ENCODE data around the gene DGCR6L.
"Not testable (repeated sequence)": the region's sequence is repeated elsewhere in the genome, so short reads cannot be mapped to it uniquely, and the experiment has no call there.

Gene DGCR6L

GRCh38 chr22:20291604-20292063 is 28.2 kb downstream of the DGCR6L start:
- DNase-seq (ENCODE audit: low spot score): no peak

- no peak for DNase-seq (ENCODE audit: low spot score)
Observed at GRCh38 chr22:20291249-20291586, 28.6 kb downstream of the DGCR6L start.

GRCh38 chr22:20290578-20291248 is 29.1 kb downstream of the DGCR6L start:
- DNase-seq (ENCODE audit: low spot score): no peak

- DNase-seq (ENCODE audit: low spot score): no peak
Observed at GRCh38 chr22:20290045-20290392, 29.8 kb downstream of the DGCR6L start.

- not testable (repeated sequence) for DNase-seq (ENCODE audit: low spot score)
Observed at GRCh38 chr22:20289182-20290044, 30.4 kb downstream of the DGCR6L start.

GRCh38 chr22:20286784-20287423 is 33.0 kb downstream of the DGCR6L start:
- not testable (repeated sequence) for DNase-seq (ENCODE audit: low spot score)

GRCh38 chr22:20286312-20286660 is 33.6 kb downstream of the DGCR6L start:
- DNase-seq (ENCODE audit: low spot score): not testable (repeated sequence)

- DNase-seq (ENCODE audit: low spot score): peak; percentile 34
Observed at GRCh38 chr22:20285473-20286311, 34.2 kb downstream of the DGCR6L start.

- no peak for DNase-seq (ENCODE audit: low spot score)
Observed at GRCh38 chr22:20284471-20285086, 35.3 kb downstream of the DGCR6L start.

GRCh38 chr22:20283674-20284066 is 36.2 kb downstream of the DGCR6L start:
- DNase-seq (ENCODE audit: low spot score): no peak

- DNase-seq (ENCODE audit: low spot score): no peak
Observed at GRCh38 chr22:20282901-20283673, 36.8 kb downstream of the DGCR6L start.

- no peak for DNase-seq (ENCODE audit: low spot score)
Observed at GRCh38 chr22:20281891-20282290, 38.0 kb downstream of the DGCR6L start.

- DNase-seq (ENCODE audit: low spot score): not testable (repeated sequence)
Observed at GRCh38 chr22:20281473-20281872, 38.4 kb downstream of the DGCR6L start.

GRCh38 chr22:20280866-20281265 is 39.0 kb downstream of the DGCR6L start:
- no peak for DNase-seq (ENCODE audit: low spot score)

GRCh38 chr22:20280163-20280562 is 39.7 kb downstream of the DGCR6L start:
- DNase-seq (ENCODE audit: low spot score): not testable (repeated sequence)

- DNase-seq (ENCODE audit: low spot score): no peak
Observed at GRCh38 chr22:20279662-20280134, 40.2 kb downstream of the DGCR6L start.

- not testable (repeated sequence) for DNase-seq (ENCODE audit: low spot score)
Observed at GRCh38 chr22:20278726-20279490, 41.0 kb downstream of the DGCR6L start.

- not testable (repeated sequence) for DNase-seq (ENCODE audit: low spot score)
Observed at GRCh38 chr22:20277936-20278635, 41.8 kb downstream of the DGCR6L start.

GRCh38 chr22:20276468-20276867 is 43.4 kb downstream of the DGCR6L start:
- no peak for DNase-seq (ENCODE audit: low spot score)
